ENCODE results near the gene CHD6.

The CHD6 gene

DNA sequence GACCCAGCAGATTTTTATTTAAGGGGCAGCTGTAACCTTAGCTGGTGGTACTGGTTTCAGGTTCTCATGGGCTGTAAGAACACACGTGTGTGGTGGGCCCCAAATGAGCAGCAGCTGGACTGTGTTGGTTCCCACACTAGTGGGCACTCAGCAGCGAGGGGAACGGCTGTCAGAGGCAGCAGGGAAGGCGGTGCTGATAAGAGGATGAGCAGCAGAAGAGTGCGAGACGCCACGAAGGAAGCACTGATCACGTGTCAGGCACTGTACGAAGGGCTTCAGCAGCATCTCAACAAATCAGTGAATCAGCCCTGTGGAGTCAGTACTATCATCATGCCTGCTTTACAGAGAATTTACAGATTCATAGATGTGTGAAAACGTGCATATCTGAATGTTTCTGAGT, 210.6 kb downstream of the CHD6 start:
- DNase-seq (ENCODE audit: insufficient read length, low spot score) (no peak), FAIRE-seq (no peak)

DNA sequence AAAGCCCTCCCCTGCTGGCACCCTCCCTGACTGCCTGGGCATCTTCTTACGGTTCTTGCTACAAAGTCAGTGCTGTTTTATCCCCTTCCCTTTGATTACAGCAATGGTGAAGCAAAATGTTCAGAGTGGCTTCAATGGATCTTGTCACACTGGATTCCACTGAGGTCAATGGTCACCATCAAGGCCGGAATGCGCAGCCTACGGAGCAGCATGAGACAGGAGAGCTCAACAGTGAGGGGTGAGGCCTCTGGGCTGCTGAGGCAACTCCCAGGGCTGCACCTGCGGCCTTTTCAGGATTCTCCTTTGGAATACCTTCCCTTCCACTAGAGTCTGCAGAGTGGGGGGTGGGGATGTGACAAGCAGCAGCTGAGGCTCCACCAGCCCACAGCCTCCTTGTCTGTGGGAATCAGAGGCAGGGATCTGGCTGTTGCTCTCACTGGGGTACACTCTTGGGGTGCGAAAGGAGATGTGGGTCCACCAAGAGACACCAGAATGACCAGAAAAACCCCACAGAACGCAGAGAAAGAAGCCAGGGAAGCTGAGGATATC, 211.2 kb downstream of the CHD6 start:
- no peak for FAIRE-seq

DNA sequence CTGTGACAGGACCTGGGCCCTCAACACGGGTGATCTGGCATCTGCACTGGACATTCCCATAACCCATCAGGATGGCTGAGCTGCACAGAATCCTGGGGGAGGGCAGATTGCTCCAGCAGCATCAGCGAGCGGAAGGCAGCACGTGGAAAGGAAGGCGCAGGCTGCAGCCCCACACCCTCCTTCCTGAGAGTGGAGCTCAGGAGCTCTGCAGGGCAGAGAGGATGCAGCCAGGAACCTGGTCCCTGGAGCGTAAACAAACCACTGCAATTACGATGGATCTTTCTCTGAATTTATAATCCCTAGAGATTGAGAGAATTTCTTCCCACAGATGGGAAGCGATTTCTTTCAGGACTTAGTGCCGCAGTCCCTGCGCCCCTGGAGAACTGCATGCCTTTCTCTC, 211.8 kb downstream of the CHD6 start:
- FAIRE-seq (no peak), DNase-seq (ENCODE audit: insufficient read length, low spot score) (no peak)

More for the DNA sequence above, 211.2 kb downstream of the CHD6 start:
- no peak for DNase-seq (ENCODE audit: insufficient read length, low spot score)

DNA sequence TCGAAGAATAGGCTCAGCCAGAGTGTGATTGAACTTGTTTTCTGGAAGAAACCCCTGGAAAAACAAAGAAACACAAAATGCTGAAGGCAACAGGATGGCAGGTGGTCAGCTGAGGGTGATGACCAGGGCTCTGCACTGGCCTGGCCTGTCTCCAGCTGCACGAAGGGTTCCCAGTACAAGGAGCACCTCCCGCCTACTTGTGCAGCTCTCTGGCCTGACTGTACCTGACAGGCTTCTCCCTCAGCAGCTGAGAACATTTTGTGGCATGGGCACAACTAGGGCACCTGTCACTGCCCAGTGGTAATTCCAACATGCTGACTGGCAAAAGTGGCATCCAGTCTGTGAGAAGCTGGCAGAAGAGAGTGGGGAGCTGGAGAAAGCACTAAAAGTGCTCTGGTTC, 212.7 kb downstream of the CHD6 start:
- DNase-seq (ENCODE audit: insufficient read length, low spot score) (no peak), FAIRE-seq (no peak)

DNA sequence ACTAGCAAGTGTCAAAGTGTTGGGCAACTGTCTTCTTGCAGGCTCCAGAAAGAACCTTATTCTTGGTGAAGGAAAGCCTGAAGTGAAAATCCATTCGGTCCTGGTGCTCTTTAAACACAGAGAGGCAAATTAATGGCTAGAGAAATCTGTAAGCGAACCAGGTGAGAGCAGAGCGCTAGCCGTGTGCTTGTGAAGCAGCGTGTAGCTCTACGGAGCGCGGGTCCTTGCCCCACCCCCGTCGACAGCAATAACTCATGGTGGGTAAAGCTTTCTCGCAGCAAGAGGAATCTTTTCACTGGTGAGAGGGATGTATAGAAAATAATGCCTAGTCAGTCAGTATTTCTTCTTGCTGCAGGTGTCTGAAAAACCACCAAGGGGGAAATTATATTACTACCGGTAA, 214.6 kb downstream of the CHD6 start:
- DNase-seq (ENCODE audit: insufficient read length, low spot score) (no peak), FAIRE-seq (no peak)

DNA sequence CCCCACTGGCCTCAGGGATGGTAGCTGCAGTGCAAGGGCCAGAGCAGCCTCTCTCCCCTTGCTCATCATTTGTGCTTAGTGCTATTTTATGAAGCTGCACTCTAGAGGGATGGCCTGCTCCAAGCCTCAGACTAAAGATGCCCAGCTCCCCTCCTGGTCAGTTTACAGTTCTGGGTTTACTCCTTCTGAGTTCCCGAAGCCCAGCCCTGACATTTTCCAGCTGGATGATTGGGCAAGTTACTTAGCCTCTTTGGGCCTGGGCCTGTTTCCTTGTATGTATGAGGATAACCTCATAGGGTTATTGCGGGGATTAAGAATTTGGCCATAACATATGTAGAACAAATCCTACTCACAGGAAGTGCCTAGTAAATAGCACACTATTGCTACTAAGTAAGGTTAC, 219.8 kb downstream of the CHD6 start:
- DNase-seq (ENCODE audit: insufficient read length, low spot score) = no peak
- no peak for FAIRE-seq

DNA sequence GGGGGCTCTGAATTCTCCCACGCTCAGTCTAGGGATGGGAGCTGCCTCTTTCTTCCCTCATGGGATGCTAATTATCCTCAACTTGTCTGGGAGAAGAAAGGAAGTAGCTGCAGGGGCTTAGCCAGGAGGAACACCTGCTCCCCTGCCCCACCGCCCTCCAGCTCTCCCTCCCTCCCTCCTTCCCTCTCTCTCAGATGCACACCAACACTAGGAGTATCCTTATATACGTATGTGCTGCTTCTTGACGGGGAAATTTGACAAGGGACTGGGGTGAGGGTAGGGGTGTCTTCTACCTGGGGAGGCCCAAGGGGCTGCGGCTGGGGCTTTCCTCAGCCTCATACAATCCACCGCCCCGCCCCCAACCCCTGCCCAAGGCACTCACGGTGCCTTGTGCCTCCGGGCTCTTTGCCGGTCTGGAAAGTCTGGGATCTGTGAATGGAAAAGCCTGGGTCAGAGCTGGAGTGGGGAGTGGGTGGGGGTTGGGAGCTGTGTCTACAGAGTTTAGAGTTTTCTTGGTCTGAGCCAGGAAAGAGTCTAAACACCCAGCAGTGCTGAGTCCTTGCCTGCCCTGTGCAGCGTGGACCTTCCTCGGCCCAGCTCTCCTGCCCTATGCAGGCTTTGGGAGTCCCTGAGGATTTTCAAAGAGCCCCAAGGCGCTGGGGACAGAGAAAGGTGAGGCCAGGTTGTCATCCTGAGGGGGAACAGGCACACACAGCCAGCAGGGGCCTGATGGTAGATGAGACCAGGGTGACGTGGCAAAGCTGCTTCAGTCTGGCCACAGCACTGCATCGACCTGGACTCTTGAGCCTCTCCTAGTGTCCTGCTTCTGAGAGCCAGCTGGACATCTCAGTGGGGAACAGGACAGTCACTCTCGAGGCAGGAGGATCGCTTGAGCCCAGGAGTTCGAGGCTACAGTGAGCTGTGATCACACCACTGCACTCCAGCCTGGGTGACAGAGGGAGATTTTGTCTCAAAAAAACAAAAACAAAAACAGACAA, 222.2 kb downstream of the CHD6 start:
- DNase-seq (ENCODE audit: insufficient read length, low spot score) (no peak), FAIRE-seq (no peak)

DNA sequence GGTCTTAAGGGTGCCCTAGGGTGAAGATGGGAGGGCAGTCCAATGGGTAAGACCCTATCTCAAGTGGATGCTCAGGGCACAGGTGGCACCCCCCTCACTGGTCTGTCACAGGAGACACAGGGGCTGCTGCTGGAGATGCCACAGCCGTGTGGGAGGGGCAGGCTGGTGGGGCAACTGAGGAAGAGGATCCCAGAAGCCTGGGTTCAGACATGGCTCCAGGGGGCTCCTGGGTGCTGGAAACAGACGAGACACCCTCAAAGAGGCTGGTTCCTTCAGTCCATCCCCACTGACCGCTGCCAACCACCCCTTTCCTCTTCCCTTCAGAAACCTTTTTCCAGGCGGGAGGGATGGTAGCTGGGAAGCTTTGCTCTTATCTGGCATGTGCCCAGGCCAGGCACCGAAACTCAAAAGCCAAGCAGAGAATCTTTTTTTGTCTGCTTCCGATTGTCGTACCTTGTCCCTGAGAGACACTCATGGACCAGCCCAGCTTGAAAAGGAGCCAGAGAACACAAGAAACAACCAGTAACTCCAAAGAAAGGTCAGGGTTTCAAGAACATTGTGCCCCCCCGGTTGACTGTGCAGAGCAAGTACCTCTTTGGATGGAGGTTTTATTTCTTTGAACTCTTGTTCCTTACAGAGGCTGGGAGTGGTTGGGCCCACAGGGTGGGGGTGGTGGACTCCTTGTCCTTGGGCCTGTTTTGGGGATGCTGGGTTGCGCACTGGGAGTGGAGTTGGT, 223.1 kb downstream of the CHD6 start:
- DNase-seq (ENCODE audit: insufficient read length, low spot score) (no peak), FAIRE-seq (no peak)

DNA sequence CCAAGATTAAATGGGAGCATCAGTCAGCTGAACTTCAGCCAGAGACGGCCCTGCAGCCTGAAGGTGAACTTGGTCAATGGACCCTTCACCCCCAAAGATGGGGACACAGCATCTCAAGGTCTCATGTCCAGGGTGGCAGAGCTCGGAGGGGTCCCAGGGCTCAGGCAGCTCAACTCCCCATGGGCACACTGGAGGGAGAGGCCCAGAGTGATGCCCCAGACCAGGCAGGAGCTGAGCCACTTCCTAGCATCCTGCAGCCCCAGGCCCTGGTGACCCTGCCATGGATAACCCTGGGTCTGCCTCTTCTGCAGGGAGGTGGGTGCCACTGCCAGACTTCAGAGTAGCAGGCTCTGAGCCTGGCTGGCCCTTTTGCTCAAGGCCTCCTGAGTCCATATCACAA, 224.1 kb downstream of the CHD6 start:
- DNase-seq (ENCODE audit: insufficient read length, low spot score) (no peak), FAIRE-seq (no peak)

DNA sequence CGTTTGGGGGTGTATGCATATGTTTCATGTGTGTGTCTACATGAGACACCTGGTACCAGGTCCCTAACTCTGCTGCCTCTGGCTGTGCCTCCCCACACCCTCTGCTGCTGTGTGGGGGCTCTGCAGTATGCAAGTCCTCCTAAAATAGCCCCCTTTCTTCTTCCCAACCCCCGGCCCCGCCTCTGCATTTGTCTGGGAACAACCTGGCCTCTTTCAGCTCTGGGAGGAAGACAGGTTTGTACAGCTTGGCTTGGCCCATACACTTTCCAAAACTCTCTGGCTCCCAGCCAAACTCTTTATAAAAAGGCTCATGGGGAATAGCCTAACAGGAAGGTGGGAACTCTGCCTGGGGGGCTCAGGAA, 224.5 kb downstream of the CHD6 start:
- DNase-seq (ENCODE audit: insufficient read length, low spot score) (no peak), FAIRE-seq (no peak)

DNA sequence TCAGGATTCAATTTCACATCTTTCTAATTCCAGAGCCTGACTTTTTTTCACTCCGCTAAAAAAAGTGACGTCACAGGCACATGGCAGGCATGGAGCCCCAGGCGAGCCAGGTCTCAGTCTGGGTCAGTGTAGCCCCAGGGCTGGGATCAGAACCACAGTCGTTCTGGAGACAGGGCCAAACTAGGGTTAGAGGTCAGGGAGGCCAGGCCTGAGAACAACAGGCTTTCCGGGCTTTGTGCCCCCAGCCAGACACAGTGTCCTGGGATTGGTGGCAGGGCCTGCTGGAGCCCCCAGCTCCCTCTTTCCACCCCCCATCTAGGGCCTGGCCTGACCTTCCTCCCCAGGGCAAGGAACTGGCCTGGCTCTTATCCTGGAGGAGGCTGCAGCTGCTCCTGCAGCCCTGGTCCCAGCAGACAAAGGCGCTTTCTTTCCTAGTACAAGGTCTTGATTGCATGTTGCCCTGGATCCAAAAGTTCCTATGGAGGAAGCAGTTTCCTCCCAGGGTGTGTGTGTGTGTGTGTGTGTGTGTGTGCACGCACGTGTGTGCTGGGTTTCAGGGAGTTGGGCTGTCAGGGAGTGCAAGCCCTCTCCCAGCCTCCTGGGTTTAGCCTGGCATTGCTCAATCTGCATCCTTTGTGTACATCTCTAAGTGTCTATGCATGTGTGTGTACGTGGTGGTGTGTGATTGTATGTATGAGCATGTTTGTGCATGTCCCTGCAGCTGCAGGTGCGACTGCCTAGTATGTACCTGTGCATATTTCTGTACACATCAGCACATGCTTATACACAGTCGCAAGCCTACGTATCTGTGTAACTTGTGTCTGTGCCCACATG, 225.1 kb downstream of the CHD6 start:
- DNase-seq (ENCODE audit: insufficient read length, low spot score) = no peak
- FAIRE-seq = no peak

DNA sequence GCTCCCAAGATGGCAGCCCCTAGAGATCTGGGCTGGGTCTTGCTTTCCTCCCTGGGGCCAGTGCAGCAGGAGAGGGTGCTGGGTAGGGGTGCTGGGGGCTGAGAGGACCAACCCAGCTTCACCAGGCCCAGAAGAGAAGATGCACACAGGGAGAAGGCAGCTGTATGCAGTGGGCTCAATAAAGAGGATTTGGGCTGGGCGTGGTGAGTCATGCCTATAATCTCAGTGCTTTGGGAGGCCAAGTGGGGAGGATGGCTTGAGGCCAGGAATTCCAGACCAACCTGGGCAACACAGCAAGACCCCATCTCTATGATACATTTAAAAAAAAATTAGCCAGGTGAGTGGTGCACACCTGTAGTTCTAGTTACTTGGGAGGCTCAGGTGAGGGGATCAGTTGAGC, 225.9 kb downstream of the CHD6 start:
- no peak for FAIRE-seq
- no peak for DNase-seq (ENCODE audit: insufficient read length, low spot score)

DNA sequence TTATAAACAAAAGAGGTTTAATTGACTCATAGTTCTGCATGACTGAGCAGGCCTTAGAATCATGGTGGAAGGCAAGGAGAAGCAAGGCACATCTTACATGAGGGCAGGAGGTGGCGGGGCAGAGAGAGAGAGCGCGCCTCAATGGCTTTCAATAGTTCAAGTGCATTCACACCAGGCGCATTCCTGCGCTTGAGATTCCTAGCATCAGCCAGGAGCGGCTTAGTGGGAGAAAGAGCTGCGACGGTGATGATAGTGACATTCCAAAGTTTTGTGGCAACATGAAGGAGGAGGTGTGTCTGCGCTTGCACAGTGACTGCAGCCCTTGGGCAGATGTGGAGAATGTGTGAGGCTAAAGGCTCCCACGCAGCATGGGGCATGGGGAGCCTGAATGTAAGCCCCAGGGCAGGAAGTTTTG, 226.6 kb downstream of the CHD6 start:
- FAIRE-seq (no peak), DNase-seq (ENCODE audit: insufficient read length, low spot score) (no peak)

DNA sequence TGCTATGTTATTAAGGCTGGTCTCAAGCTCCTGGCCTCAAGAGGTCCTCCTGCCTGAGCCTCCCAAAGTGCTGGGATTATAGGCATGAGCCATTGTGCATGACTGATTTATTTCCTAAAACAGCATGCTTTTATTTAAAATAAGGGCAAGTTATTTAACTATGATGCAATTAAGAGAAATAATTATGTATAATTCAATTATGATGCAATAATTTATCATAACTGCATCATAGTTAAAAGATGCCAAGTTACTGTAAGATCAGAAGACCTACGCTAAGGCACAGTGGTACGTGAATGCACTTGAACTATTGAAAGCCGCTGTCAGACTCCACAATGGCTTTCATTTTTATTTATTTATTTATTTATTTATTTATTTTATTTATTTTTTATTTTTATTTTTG, 227.3 kb downstream of the CHD6 start:
- DNase-seq (ENCODE audit: insufficient read length, low spot score) (no peak), FAIRE-seq (no peak)

DNA sequence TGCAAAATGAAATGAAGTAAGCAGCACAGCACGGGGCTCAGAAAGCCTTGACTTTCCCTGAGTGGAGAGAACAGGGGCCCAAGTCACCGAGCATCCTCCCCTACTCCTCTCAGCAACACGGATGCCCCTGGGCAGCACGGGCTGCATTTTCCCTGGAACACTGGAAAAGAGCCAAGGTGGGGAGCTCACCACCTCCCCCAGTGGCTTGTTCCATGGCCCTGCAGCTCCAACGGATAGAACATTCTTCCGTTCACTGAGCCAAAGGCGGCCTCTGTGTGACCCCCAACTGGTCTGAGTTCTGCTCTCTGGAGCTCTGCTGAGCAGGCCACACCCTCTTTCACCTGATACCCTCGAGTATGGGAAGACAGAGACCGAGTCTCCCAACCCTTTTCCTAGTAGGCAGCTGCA, 230.7 kb downstream of the CHD6 start:
- FAIRE-seq (no peak), DNase-seq (ENCODE audit: insufficient read length, low spot score) (no peak)

DNA sequence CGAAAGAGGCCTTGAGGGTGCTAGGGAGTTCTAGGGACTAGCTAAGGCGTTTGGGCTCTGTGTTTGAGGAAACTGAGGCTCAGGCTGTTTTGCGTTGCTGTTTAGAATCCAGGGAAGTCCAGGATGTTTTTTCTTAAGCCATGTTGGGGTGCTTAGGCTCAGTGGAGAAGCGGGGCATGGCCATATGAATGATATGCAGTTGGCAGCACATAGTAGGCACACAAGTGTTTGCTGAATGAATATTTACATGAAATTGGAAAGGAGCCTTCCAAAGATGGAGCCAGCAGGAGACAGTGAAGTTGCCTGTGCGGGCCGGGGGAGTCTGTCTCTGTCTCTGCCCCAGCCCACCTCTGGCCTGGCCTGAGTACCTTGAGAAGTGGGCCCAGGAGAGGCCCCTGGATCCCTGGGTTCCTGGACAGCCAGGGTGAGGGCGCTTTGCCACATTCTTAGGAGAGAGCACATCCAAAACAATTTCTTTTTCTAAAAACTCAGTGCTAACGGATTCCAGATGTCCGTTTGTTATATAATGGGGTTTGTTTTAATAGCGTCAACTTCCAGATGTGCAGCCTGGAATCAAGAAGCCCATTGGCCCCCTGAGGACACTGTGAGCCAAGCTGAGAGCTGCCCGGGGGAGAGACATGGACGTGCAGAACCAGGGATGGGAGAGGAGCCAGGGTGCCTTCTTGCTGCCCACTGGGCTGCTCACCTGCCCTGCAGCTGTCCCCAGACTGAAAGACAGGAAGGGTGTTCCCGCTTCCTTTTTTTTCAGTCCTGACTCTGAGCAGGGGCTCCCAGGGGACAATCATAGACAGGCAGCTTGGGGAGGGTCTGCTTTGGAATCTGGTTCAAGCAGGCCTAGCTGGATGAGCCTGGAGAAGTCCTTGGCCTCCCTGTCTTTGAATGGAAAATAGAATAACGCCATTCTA, 231.4 kb downstream of the CHD6 start:
- FAIRE-seq (no peak), DNase-seq (ENCODE audit: insufficient read length, low spot score) (no peak)

DNA sequence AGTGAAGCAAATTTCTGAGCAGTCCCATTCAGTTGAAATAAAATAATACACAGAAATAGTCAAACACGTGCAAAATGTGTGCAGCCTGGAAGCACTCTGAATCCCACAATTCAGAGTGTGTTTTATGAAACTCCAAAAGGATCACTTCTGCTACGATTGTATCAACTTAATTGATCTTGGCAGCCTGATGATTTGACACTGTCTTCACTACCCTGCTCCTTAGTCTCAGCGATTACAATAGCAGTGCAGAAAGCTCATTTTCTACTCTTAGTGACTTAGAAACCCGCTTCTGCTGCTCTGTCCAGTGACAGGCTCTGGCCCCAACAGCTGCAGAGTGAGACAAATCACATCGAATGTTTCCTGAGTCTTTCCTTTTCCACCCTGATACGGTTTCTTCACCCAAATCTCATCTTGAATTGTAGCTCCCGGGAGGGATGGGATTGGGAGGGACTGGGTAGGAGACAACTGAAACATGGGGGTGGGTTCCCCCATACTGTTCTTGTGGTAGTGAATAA, 235.3 kb downstream of the CHD6 start:
- no peak for FAIRE-seq
- no peak for DNase-seq (ENCODE audit: insufficient read length, low spot score)

DNA sequence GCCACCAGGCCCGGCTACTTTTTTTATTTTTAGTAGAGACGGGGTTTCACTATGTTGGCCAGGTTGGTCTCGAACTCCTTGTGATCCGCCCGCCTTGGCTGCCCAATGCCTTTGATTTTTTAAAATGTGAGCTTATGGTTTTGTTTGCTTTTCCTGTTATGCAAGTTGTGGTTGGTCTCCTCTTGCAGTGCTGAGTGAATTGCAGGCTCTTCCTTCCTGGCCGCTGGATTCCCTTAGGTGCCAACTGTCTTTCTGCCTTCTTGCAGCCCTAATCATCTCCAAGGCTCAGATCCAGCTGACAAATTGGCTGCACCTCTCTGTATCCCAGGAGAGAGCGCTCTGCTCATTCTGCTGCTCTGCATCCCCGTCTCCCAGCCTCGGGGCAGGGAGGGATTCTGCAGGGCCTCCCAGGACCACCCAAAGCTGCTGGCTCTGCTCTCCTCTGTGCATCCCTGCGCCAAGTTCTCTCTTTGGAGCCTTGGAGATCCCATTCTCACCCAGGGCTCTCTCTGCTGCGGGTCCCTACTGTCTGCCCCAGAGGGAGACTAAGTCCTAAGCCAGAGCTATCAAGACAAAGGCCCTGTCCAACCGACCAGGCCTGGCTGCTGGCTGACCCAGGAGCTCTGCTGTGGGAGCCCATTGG, 237.5 kb downstream of the CHD6 start:
- FAIRE-seq (no peak), DNase-seq (ENCODE audit: insufficient read length, low spot score) (no peak)

DNA sequence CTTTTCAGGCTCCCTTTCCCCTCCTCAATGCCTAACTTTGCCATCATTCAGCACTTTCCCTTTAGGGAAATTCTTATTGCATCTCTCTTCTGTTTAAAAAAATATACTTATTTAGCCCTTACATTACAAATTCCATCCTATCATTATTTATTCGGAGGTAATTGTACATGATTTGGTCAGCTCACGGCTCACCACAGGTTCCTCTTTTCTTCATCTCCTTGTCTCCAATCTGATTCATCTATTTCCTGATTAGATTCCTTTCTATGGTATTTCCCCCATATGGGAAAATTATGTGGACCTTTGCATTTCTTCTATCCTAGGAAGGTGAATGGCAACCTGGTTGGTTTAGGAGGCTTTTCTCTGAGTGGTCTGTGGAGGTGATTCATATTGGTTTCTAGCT, 238.6 kb downstream of the CHD6 start:
- no peak for FAIRE-seq
- no peak for DNase-seq (ENCODE audit: insufficient read length, low spot score)
